ENCODE results near the gene AFF3. TPM values are rescaled to one million over a fixed set of nuclear protein-coding genes. Genes with fewer than 3 reads are reported as not detected.

Gene AFF3
- total RNA-seq, 1 experiment from 2014 or later: 0.22 TPM

DNA sequence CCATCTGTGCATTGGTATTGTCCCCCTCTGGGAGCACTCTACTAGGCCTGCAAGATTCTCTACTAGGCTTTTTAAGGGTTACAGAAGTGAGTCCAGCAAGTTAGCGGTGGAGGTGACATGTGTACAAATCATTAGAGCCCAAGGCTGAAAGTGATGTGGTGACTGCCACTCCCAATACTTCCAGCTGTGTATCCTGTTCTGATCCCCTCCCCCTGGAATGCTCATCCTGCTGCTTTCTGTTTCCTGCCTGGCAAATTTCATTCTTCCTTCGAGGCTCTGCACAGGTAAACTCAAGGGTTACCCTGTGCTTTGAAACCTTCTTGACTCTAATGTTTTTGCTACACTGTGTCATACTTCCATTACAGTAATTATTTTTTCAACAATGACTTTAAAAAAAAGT lies 394.0 kb downstream of the AFF3 start:
- no peak overlapping the region for H3K27ac Mint-ChIP-seq
- no peak overlapping the region for H2BK20ac ChIP-seq (ENCODE audit: low read depth, low read length, poor library complexity, severe bottlenecking)

More for the DNA sequence above, 394.0 kb downstream of the AFF3 start:
- Histone ChIP-seq H4K8ac (replicated peaks; ENCODE audit: insufficient read length, low read depth, low read length) (no peak overlapping the region), H3K18ac (ENCODE audit: insufficient read length, low read depth, low read length) (no peak overlapping the region), H2BK12ac (ENCODE audit: insufficient read length, low read depth, low read length) (no peak overlapping the region), H3K9ac (ENCODE audit: extremely low read depth, insufficient read length, low read length) (no peak overlapping the region), H2BK15ac (ENCODE audit: low read depth, low read length) (no peak overlapping the region), H2AK5ac (ENCODE audit: insufficient read length, low read length) (no peak overlapping the region), H3K4me2 (ENCODE audit: insufficient read depth, insufficient read length, low read length) (no peak overlapping the region), H3K4me1 (ENCODE audit: insufficient read depth, low read length) (peaks cover 5% of the 10 kb centered on the region; the same call in 1 of the 2 replicates), H3K79me2 (ENCODE audit: insufficient read depth, low read length) (no peaks in the 10 kb centered on the region), H4K91ac (ENCODE audit: insufficient read length, low read depth, low read length) (no peak overlapping the region), H3K79me1 (ENCODE audit: insufficient read depth, low read depth, low read length, poor library complexity, severe bottlenecking) (no peaks in the 10 kb centered on the region), H3K27me3 (ENCODE audit: insufficient read depth, low read length) (no peaks in the 10 kb centered on the region), H4K5ac (ENCODE audit: insufficient read length, low read depth, low read length) (no peak overlapping the region), H3K56ac (ENCODE audit: insufficient read length, low read depth, low read length) (no peak overlapping the region), H3K14ac (ENCODE audit: insufficient read depth, low read length) (no peak overlapping the region), H3K27ac (ENCODE audit: insufficient read length, low read depth, low read length) (no peak overlapping the region), H2AFZ (ENCODE audit: low read length) (no peak overlapping the region), H3K23ac (ENCODE audit: insufficient read length, low read depth, low read length) (no peak overlapping the region), H3K23me2 (ENCODE audit: insufficient read length, low read depth, low read length, poor library complexity, severe bottlenecking) (no peaks in the 10 kb centered on the region), H4K20me1 (ENCODE audit: control insufficient read depth, insufficient read depth, insufficient read length) (no peaks in the 10 kb centered on the region), H2BK120ac (ENCODE audit: low read depth, low read length, poor library complexity, severe bottlenecking) (no peak overlapping the region), H3K9me3 (ENCODE audit: control insufficient read depth, low read depth, low read length) (no peaks in the 10 kb centered on the region), H3K4ac (ENCODE audit: low read depth, low read length) (no peak overlapping the region), H3T11ph (ENCODE audit: low read length) (no peak overlapping the region), H2BK5ac (ENCODE audit: insufficient read length, low read length) (no peak overlapping the region)
- TF ChIP-seq, protein P1, sequence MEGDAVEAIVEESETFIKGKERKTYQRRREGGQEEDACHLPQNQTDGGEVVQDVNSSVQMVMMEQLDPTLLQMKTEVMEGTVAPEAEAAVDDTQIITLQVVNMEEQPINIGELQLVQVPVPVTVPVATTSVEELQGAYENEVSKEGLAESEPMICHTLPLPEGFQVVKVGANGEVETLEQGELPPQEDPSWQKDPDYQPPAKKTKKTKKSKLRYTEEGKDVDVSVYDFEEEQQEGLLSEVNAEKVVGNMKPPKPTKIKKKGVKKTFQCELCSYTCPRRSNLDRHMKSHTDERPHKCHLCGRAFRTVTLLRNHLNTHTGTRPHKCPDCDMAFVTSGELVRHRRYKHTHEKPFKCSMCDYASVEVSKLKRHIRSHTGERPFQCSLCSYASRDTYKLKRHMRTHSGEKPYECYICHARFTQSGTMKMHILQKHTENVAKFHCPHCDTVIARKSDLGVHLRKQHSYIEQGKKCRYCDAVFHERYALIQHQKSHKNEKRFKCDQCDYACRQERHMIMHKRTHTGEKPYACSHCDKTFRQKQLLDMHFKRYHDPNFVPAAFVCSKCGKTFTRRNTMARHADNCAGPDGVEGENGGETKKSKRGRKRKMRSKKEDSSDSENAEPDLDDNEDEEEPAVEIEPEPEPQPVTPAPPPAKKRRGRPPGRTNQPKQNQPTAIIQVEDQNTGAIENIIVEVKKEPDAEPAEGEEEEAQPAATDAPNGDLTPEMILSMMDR (conservative IDR thresholded peaks at IDR 0.05): no peak
- no CpG with 5 or more reads among the region's 2 CpGs for WGBS (ENCODE audit: extremely low coverage, insufficient read length, low lambda C conversion rate)
- no peaks in the 10 kb centered on the region for H3K36me3 Mint-ChIP-seq (ENCODE audit: insufficient read depth in 1 of 3, low read depth in 3 of 3)
- no peak for DNase-seq
- no peaks in the 10 kb centered on the region for H3K9me3 Mint-ChIP-seq
- peaks cover 14% of the 10 kb centered on the region in 2 experiments for H3K4me1 Mint-ChIP-seq
- no peaks in the 10 kb centered on the region for H3K27me3 Mint-ChIP-seq (ENCODE audit: low read depth)
- H3K4me3 Mint-ChIP-seq: peak overlapping the region in 1 of 2 experiments; percentile 53; a peak in 2 of 5 replicates
